Stimulated activated naive CD4-positive, alpha-beta T cell treated with Interleukin-2 at 50 U/mL for 16 hours (primary cell): ENCODE data around the gene PDZD2.
"Not testable (repeated sequence)": the region's sequence is repeated elsewhere in the genome, so short reads cannot be mapped to it uniquely, and the experiment has no call there.

Experiments
- DNase-seq: peaks from one replicate; lab custom pipeline; 2025; lab: John Stamatoyannopoulos, UW

The PDZD2 gene

GRCh38 chr5:32100691-32101302 is 461.9 kb downstream of the PDZD2 start:
- DNase-seq, result no peak

DNA sequence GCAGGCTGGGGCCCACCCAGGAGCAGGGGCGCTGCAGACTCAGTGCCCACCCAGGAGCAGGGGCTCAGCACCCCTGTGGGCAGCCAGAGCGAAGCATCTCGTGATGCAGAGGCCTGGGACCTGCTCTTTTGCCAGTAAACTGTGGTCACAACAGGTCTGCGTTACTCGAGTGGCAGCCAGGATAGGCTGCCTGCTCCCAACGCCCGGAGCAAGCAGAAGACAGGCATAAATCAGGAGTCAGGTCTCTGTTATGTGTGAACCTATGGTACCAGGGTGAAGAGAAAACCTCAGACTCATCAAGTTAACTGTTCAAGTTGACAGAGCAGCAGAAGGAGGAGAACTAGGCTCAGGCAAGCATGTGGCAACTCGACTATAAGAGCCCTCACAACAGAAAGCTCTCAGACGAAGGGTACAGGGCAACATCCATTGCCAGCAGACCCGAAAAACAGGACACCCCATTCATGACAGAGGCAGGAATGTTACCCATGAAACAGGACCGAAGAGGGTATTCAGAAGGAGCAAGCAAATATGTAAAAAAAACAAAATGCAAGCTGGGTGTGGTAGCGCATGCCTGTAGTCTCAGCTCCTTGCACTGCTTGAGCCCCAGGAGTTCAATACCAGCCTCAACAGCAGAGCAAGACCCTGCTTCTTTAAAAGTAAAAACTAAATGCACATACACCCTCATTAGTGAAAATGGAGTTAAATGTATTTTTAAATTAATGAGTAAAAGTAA is 463.5 kb downstream of the PDZD2 start:
- no peak for DNase-seq

DNA sequence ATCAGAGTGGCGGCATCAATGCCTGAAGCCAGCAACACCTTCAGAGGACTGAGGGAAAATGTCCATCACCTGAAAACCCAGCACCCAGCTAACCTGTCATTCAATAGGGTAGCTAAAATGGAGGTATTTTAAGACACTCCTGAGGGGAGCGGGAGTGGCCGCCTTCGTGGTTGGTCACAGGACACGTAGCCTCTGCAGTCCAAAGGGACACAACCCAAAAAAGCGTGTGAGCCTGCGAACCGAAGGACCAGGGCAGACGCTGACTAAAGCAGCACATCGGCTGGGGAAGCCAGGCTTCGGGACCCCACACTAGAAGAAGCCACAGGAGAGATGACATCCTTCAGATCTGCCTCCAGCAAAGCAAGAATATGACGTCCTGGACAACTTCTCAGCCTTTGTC is 464.6 kb downstream of the PDZD2 start:
- no peak for DNase-seq

DNA sequence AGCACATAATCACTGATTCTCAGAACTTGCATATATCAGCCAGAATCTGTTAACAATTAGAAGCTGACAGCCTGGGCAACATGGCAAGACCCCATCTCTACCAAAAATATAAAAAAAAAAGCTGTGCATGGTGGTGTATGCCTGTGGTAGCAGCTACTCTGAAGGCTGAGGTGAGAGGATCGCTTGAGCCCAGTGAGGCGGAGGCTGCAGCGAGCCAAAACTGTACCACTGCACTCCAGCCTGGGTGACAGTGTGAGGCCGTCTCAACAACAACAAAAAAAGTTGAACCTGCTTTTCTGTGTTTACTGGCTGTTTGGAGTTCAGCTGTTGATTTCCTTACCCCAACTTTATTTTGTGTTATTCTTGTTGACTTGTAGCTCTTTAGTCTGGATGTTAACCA is 468.4 kb downstream of the PDZD2 start:
- no peak for DNase-seq

DNA sequence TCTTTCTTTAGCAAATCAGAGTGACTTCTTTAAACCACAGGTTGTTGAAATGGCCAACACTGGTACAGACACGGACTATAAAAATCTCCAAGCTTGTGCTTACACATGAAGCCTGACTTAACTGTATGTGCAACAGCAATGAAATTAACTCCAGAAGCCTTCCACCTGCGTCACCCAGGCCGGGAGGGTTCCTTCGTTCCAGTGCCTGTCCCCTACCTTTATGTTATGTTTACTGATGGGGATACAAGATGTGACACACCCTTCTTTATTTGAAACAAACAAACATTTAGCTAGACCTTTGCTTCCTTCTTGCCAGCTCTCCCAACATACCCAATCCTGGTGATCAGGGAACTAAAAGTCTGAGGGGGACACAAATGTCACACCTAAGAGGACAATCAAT is 469.2 kb downstream of the PDZD2 start:
- no peak for DNase-seq

DNA sequence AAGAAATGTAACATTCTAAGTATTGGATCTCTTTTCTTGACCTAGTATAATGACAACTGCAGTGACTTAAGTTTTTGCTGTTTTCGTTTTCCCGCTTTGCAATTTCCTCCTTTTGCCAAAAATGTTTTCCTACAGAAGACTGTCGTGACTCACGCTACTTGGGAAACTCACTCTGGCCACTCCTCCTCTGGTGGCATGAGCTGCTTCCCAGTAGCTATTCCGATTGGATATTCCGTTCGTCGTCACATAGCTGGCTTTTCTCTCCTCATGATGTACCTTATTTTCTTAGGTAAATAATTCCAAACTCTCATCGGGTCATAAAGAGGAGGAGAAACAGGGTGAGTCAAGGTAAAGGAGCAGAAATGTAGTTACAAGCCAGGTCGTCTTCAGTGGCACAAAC is 470.3 kb downstream of the PDZD2 start:
- no peak for DNase-seq

- DNase-seq, result no peak
Observed at GRCh38 chr5:32110111-32110696, 471.3 kb downstream of the PDZD2 start.

GRCh38 chr5:32115985-32116384 is 477.1 kb downstream of the PDZD2 start:
- DNase-seq, result no peak

DNA sequence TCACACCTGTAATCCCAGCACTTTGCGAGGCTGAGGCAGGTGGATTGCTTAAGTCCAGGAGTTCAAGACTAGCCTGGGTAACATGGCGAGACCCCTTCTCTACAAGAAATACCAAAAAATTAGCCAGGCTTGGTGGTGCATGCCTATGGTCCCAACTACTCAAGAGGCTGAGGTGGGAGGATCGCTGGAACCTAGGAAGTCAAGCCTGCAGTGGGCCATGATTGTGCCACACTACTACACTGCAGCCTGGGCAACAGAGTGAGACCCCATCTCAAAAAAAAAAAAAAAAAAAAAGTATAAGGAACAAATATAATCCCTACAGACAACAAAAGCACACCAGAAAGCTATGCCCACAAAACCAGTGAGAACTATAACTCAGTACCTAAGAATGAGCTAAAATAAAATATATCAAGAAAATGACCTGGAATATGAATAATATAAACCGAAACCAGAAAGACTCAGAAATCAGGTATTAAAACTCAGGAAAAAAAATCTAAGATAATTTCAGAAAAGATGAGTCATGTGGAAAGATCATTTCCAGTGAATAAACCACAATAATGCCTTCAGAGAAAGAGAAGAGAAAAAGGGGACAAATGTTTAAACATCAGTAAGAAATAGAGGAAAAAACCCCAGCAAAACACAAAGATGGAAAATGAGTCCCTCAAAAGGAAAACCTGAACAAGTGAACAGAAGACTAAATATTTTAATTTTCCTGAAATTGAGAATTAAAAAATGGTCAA is 477.8 kb downstream of the PDZD2 start:
- DNase-seq, result no peak

- not testable (repeated sequence) for DNase-seq
Observed at GRCh38 chr5:32118922-32119321, 480.0 kb downstream of the PDZD2 start.

DNA sequence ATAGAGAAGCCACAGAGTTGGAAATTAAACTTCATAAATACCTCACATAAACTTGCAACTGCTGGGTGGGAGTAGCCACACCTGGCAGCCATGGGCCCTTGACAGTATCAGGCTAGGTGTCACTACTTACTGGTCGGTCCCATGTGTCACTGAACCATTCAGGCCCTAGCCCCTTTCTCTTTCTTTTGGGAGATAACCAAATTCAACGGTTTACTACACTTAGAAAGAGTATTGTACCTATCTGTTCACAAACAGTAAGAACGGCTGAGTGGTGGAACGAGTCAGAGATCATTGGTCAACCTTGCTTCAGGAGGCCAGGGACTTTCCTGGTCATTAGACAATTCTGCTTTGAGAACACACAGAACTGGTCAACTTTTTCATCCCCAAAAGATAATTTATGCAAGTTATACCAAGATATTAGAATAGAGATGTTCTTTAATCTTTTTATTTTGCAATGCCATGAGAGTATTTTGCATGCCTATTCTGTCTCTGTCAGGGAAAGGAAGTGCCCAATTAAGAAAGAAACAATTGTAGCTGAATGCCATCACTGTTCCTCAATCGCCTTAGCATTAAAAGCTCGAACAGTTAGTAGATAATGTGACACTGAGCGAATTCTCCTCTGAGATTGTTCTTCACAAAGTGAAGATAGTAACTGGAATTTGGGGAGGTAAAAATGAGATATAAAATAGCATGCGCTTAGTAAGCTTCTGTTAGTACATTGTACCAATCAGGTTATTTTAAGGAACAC is 484.3 kb downstream of the PDZD2 start:
- DNase-seq, result no peak

DNA sequence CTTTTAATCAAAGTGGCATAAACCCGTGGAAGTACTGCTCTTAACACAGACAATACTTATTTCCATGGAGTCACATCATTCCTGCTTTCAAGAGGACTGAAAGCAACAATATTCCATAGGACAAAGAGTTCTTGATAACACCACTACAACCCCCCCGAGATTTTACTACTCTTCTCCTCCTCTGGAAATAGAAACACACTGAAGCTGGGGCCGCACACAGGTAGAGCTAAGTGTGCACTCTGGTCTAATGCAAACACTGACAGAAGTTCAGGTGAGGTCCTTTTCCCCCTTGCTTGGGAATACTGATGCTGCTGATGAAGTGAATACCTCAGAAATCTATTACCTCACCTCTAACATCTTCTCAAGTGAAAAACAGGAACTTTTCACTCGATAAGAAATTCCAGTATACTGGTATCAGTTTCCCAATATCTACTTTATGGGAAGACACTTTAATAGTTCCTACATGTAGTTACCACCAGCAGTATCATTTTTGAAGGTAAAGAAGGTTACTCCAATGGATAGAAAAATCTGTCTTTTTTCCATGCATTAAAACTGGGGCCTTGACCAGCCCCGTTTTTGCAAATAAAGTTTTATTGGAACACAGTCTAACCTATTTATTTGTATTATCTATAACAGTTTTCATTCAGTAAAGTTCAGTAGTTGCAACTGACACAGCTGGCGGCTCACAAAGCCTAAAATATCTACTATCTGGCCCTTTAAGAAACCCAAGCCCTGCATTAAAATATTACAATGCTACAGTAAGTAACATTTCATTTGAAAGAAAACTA is 485.2 kb downstream of the PDZD2 start:
- DNase-seq, result no peak

DNA sequence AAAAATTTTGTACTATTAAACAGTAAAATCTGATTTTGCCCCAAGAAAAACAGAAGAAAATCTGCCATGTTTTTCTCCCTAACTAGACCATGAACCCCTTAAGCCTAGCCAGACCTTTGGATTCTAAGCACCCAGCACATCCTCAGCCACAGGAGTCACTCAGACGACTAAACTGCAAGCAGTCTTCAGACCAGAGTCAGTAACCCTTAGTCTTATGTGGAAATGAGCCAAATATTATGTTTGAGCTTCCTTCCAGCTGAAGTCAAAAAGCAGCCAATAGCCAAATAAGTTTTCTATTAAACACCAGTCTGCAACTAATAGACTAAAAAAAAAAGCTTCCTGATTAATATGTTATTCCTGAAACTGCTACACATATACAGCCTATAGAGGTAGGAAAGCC is 487.8 kb downstream of the PDZD2 start:
- DNase-seq, result no peak

GRCh38 chr5:32127711-32128110 is 488.8 kb downstream of the PDZD2 start:
- DNase-seq, result no peak

DNA sequence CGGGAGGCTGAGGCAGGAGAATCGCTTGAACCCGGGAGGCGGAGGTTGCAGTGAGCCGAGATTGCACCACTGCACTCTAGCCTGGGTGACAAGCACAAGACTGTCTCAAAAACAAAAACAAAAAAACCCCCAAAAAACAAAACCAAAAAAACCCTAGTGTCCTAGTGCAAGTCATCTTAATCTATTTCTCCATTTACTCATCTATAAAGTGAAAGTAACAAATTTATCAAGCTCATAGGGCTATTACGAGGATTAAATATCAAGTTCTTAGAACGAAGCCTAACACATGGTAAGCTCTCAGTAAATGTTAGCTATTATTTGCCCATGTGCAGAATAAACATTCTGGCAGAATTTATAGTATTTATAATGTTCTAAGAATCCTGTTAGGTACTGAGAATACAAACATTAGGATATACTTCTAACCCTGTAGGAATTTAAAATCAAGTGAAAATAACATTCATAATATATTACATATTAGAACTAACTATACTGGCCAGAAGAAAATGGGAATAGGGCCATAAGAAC is 490.2 kb downstream of the PDZD2 start:
- DNase-seq, result no peak

- DNase-seq, result no peak
Observed at GRCh38 chr5:32130865-32131264, 491.9 kb downstream of the PDZD2 start.

GRCh38 chr5:32131604-32132003 is 492.7 kb downstream of the PDZD2 start:
- no peak for DNase-seq

DNA sequence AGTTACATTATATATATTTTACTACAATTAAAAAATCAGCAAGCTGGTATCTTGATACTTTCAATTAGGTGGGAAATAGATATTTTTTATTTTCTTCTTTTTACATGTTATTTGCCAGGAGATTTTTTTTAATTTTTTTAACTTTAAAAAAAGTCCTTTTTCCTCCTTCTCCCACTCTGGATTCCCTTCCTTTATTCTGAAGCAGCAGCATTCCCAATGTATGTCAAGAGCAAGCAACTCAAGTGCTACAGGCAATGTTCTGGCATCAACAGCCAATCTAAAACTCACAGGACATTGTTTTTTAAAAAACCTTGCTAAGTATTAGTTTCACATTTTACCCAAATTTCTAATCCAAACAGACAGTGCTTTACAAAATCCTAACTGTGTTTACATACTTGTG is 493.8 kb downstream of the PDZD2 start:
- DNase-seq, result no peak

DNA sequence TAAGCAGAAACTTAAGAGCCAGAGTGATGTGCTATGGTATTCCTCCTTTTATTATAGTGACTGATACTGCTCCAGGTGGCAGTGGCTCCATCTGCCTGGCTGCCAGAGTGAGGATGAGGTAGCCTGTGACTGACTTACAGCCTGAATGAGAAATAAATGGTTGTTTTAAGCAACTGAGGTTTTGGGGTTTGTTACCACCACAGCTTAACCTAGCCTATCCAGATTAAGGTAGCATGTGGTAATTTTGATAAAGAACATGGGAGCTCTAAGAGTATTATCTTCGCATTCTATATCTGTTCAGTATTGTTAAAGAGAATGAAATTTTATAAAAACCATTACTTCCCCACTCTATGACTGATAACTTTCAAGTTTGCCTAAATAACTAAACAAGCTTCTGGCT is 496.2 kb downstream of the PDZD2 start:
- DNase-seq, result no peak

GRCh38 chr5:32136342-32136741 is 497.4 kb downstream of the PDZD2 start:
- no peak for DNase-seq

GRCh38 chr5:32138839-32139493 is 500.0 kb downstream of the PDZD2 start:
- peak; percentile 80 for DNase-seq
